Nucleus accumbens (tissue), 56 donors: ENCODE data around the gene RNF39.
A peak's percentile ranks its signal among the peaks of the same experiment; 100 is the strongest.
"Not testable (repeated sequence)": the region's sequence is repeated elsewhere in the genome, so short reads cannot be mapped to it uniquely, and the experiment has no call there.

Experiments
- DNase-seq, 56 donors: peaks; one replicate each; lab custom pipeline; 2025; lab: John Stamatoyannopoulos, UW

The RNF39 gene

GRCh38 chr6:30075094-30075789, at the start of gene RNF39:
Gene RNF39 (minus strand): TSS chr6:30075769. CDS start chr6:30075585, 184 bp downstream.
- no peak for DNase-seq

GRCh38 chr6:30122515-30122914, 46.9 kb upstream of the RNF39 start:
- no peak for DNase-seq

GRCh38 chr6:30121446-30122366, 46.1 kb upstream of the RNF39 start:
- DNase-seq = no peak

DNA sequence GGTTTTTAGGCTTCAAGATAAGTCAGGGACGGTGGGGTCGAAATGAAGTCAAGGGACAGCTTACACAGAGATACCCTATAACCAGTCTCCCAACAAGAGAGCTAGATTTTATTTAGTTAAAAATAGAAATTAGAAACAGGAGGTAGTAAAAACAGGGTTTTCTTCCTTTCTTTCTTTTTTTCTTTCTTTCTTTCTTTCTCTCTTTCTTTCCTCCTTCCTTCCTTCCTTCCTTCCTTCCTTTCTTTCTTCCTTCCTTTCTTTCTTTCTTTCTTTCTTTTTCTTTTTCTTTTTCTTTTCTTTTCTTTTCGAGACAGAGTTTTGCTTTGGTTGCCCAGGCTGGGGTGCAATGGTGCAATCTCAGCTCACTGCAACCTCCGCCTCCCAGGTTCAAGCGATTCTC, 43.1 kb upstream of the RNF39 start:
- DNase-seq = not testable (repeated sequence)

GRCh38 chr6:30116724-30117123, 41.2 kb upstream of the RNF39 start:
- DNase-seq = no peak

DNA sequence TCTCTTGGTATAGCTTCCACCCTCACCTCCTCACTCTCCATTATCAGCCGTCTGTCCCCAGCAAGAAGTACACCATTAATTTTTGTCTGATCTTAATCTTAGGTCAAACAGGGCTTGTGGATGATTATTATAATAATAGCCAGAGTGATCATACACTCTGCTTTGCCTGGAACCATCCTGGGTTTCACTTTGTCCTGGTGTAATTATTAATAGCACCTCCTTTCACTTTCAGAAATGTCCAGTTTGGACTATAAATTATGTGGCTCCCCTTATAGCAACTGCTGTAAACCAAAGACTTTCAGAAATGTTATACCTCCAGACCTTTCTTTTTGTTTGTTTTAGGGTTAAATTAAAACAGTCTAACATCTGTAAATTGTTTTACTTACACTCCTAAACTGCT, 38.3 kb upstream of the RNF39 start:
- no peak for DNase-seq

GRCh38 chr6:30113003-30113759, 37.6 kb upstream of the RNF39 start, which contains the start of gene TRIM31:
Gene TRIM31 (minus strand): TSS chr6:30113090. CDS start chr6:30112805, 285 bp downstream.
- DNase-seq = no peak

DNA sequence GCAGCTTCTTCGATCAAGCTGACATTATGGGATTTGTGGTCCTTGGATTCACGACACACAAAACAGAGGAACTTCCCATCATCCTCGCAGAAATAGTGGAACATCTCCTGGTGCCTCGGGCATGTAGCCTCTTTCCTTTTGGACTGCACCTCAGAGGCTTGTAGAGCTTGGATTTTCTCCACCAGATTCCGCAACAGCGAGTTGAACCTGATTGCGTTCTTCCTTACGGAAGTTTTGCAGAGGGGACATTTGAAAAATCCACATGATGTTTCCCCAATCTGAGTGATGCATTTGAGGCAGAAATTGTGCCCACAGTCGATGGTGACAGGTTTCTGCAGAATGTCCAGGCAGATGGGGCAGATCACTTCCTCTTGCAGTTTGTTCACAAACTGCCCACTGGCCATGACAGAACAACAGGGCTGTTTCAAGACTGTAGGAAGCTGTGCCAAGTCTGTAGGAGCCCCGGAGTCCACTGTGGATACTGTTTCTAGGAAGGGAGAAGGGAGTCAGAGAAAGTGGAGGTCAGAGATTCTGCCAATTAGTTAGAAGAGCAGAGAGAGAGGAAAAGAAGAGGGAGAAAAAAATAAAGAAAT, 36.9 kb upstream of the RNF39 start:
- DNase-seq = no peak

DNA sequence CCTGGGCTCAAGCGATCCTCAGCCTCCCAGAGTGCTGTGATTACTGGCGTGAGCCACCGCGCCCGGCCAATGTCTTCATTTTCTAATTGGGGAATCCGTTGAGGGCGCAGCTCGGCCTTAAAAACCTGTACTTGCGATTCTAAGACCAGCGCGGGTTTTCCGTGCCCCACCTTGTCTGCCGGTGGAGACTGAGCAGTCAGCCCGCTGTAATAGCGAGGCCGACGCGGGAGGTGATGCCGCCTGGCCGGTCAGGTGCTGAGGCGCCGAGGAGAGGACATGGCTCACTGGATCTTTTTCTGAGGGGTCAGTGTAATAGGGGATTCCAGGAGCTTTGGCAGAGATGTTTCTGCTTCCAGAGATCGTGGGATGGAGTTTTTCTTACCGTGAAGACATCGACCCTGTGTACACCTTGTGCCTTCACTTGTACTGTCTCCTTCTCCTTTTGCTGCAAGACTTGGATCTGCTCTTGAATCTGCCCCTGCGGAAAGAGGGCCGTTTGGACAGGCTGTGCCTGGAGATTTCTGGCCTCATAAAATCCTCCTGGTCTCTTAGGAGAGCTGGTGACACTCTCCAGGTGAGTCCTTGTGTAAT, 35.8 kb upstream of the RNF39 start:
- DNase-seq = no peak

GRCh38 chr6:30104661-30105060, 29.1 kb upstream of the RNF39 start:
- DNase-seq = no peak

DNA sequence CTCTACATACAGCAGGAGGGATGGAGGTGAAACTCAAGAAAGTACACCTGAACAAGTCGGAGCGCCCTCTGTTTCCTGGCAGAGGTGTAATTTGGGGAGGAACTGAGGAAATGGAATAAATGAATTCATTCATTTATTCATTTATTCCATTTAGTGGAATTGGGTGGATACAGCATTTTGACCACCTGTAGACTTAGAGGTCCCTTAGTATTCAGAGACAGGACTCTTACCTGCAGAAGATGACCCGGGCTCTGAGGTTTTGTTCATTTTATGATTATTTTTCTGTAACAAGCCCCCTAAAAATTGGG, 28.3 kb upstream of the RNF39 start:
- DNase-seq = no peak

DNA sequence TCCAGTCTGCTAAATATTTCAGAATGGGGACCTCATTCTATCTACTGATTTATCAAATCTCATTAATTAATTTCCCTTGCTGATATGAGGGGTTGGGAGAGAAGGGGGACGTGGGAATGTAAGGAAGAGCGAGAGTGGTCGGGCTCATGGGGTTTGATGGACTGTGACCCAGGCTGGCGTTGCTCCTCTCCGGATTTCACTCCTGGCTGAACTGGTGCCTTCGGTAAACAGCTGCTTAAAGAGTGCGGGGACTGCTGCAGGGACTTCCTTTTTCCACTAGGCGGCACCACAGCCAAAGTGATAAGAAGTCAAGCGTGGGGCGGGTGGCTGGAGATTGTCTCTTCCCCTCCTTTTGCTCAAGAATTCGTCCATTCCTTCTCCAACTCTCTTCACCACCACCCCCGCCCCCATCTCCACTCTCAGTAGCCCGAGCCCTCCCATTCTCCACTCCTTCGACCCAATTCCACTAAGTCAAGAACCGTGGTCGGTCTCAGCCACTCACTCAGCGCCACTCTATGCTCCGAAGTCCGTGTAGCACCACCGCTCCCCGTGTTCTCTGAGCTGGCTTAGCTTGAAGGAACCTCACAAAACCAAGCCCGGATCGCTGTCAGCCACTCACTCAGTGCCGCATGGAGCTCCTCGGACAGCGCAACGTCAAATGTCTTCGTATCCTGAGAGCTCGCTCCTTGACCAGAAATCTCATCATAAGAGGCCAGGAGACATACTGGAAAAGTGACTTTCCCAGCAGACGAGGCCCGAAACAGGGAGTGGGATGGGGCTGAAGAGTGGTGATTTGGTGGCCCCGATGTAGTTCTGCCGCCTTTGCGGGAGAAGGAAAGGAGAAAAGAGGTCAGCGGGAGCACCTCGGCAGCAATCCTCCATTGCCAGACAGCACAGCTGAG, 27.7 kb upstream of the RNF39 start:
- DNase-seq = peak in 52 of 56 donors; percentile 7 to 89 (median 62)

DNA sequence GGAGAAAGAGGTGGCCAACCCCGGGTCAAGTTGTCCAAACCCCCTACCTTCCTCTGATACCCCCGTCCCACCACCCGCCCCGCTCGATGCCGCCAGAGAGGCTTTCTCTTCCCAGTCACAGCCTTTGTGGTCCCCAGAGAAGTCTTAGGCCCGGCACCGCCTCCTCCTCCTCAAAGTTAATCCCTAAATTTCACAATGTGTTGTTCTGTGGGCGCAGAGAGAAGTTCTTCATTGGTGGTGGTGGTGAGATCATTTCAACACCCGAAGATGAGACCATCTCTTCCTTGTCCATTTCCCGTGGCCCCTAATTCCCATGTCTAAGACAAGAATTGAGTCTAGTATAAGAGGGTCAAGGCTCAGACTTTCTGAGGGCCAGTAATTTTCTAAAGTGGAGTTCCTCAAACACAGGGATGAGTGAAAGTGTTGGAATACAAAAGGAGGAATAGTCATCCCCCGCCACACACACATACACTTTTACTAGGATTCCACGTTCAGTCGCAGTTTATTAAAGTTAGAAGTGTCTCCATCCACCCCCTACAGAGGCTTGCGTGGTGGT, 26.9 kb upstream of the RNF39 start:
- DNase-seq = peak in 4 of 56 donors; percentile 1 to 40 (median 19)

DNA sequence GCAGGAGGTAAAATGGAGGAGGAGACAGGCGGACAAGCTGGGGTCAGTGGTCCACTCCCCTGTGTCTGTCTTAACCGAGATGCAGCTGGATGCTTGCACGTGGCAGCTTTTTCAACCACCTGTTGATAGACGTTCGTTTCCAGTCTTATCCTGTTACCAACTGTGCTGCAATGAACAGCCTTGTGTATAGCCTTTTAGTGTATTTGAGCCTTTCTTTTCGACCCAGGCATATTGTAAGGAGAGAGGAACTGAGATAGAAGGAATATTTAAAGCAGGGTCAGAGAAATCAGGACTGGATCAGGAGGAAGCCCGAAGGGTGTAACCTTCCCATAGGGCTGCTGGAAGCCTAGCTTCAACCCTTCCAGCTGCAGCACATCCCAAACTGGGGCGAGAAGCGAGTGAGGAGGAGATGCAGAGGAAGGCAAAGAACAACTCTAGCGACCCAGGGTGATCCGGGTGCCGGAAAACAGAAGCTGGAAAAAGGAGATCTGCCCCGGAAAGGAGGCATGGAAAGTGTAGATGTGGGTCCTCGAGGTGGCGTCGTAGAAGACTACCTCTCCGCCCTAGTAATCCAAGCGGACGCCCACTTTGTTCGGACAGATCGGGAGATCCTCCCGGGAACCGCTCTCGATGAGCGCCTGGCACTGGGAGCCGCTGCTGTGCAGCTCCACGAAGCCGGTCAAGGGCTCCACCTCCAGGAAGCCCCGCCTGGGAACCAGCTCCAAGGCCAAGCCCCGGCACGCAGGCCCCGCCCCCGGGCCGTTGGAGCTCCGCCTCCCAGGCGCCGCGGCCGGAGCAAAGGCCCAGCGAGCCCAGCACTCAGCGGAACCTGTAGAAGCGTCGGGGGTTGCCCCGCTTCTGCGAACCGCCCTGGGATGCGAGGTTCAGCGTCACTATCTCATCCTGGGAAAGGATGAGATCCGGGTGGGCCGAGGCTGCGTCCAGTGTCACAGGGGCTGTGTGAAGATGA, 26.2 kb upstream of the RNF39 start:
- peak in 54 of 56 donors; percentile 14 to 91 (median 63) for DNase-seq

- DNase-seq = peak in 1 of 56 donors; percentile 2
Observed at GRCh38 chr6:30100585-30101443, 25.2 kb upstream of the RNF39 start.

DNA sequence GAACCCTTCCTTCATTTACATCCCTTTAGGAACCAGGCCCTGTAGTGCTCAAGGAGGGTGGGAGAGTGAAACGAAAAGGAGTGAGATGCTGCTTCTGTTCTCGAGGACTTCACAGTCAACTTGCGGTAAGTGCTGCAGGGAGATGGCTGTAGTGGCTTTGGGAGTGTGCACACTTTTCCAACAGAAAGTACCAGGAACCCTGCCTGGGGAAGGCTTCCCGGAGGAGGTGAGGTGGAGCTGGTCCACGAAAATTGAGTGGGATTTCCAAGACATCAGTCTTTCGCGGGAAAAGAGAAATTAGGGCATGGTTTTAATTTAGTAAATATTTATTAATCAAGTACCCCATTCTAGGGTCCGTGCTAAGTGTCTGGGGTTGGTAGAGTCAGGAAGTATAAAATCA, 24.6 kb upstream of the RNF39 start:
- no peak for DNase-seq
